WTC11 (cell line): Measurements from ENCODE around the gene SH3PXD2A. TPM values are rescaled to one million over a fixed set of nuclear protein-coding genes. Genes with fewer than 3 reads are reported as not detected.

ENCODE experiments used
- ATAC-seq: fragments of 200-7000 bp; cut with Tn5 transposase; 2 replicates; pipeline ENCODE4 v1.10.0; 2021; ENCODE audit warnings: mild to moderate bottlenecking, moderate library complexity
- CTCF ChIA-PET: fragments of 300-600 bp; sonication (Branson Sonifier 250); formaldehyde crosslinking; loops from one replicate; lab custom pipeline; 2021; ENCODE audit warnings: antibody characterized with exemption; lab: Charles Lee
- POLR2A ChIA-PET: fragments of 350-600 bp; sonication (Branson Sonifier 250); formaldehyde crosslinking; loops from one replicate; lab custom pipeline; 2021; ENCODE audit warnings: antibody characterized with exemption; lab: Charles Lee
- DNase-seq: peaks from one replicate; pipeline ENCODE4 v3.0.0; 2021; ENCODE audit warnings: low spot score
- H3K27ac Mint-ChIP-seq: 2 replicates; pipeline ENCODE4 v1.8.0; 2021; ENCODE audit warnings: mixed read lengths
- H3K27me3 Mint-ChIP-seq: 2 replicates; pipeline ENCODE4 v1.8.0; 2021; ENCODE audit warnings: low read depth, mild to moderate bottlenecking, moderate library complexity, mixed read lengths
- H3K36me3 Mint-ChIP-seq: 2 replicates; pipeline ENCODE4 v1.8.0; 2021; ENCODE audit warnings: mixed read lengths
- H3K4me1 Mint-ChIP-seq: 2 replicates; pipeline ENCODE4 v1.8.0; 2022; ENCODE audit warnings: mixed read lengths
- H3K4me3 Mint-ChIP-seq: 2 replicates; pipeline ENCODE4 v1.8.0; 2021; ENCODE audit warnings: mild to moderate bottlenecking, moderate library complexity, mixed read lengths
- H3K9me3 Mint-ChIP-seq: 2 replicates; pipeline ENCODE4 v1.8.0; 2021; ENCODE audit warnings: mixed read lengths
- CBFB ChIP-seq: sonication (generic); formaldehyde crosslinking; IDR thresholded peaks from 2 replicates; pipeline ENCODE4 v1.8.1; 2022; ENCODE audit warnings: mild to moderate bottlenecking, low read depth, missing genetic modification reagents
- CDX4 ChIP-seq: fragments of 250-450 bp; sonication (Bioruptor Pico); IDR thresholded peaks from 2 replicates; pipeline ENCODE4 v1.9.0; 2021; ENCODE audit warnings: moderate library complexity, mild to moderate bottlenecking, inconsistent platforms, borderline replicate concordance
- E2F1 ChIP-seq: sonication (generic); formaldehyde crosslinking; IDR thresholded peaks from 2 replicates; pipeline ENCODE4 v1.8.0; 2022; ENCODE audit warnings: mild to moderate bottlenecking, missing genetic modification reagents
- E2F4 ChIP-seq: sonication (generic); formaldehyde crosslinking; IDR thresholded peaks from 2 replicates; pipeline ENCODE4 v1.8.1; 2022; ENCODE audit warnings: low read depth, mild to moderate bottlenecking, moderate library complexity, missing genetic modification reagents, borderline replicate concordance
- E2F5 ChIP-seq: sonication (generic); formaldehyde crosslinking; IDR thresholded peaks from 2 replicates; pipeline ENCODE4 v1.8.1; 2022; ENCODE audit warnings: mild to moderate bottlenecking, moderate library complexity, missing genetic modification reagents
- ESRRA ChIP-seq: sonication (generic); formaldehyde crosslinking; IDR thresholded peaks from 2 replicates; pipeline ENCODE4 v1.8.1; 2022; ENCODE audit warnings: mild to moderate bottlenecking, missing genetic modification reagents, borderline replicate concordance
- ETV6 ChIP-seq: sonication (generic); formaldehyde crosslinking; IDR thresholded peaks from 2 replicates; pipeline ENCODE4 v1.8.1; 2022; ENCODE audit warnings: mild to moderate bottlenecking, missing genetic modification reagents
- GABPB1 ChIP-seq: sonication (generic); formaldehyde crosslinking; IDR thresholded peaks from 2 replicates; pipeline ENCODE4 v1.8.1; 2023; ENCODE audit warnings: mild to moderate bottlenecking, missing genetic modification reagents
- GRHL2 ChIP-seq: fragments of 250-450 bp; sonication (Bioruptor Pico); IDR thresholded peaks from 2 replicates; pipeline ENCODE4 v1.8.0; 2022; ENCODE audit warnings: mild to moderate bottlenecking, moderate library complexity; ENCODE audit not compliant: insufficient replicate concordance, severe bottlenecking
- KAT7 ChIP-seq: sonication (generic); formaldehyde crosslinking; IDR thresholded peaks from 2 replicates; pipeline ENCODE4 v1.8.1; 2023; ENCODE audit warnings: missing genetic modification reagents, mild to moderate bottlenecking, borderline replicate concordance
- NFATC4 ChIP-seq: fragments of 250-450 bp; sonication (Bioruptor Pico); IDR thresholded peaks from 2 replicates; pipeline ENCODE4 v1.9.0; 2021; ENCODE audit warnings: mild to moderate bottlenecking
- NR2C2 ChIP-seq: sonication (generic); formaldehyde crosslinking; IDR thresholded peaks from 2 replicates; pipeline ENCODE4 v1.8.0; 2022; ENCODE audit warnings: mild to moderate bottlenecking, missing genetic modification reagents
- OVOL2 ChIP-seq: fragments of 250-450 bp; sonication (Bioruptor Pico); IDR thresholded peaks from 2 replicates; pipeline ENCODE4 v1.9.0; 2021; ENCODE audit warnings: mild to moderate bottlenecking, borderline replicate concordance
- PRRX2 ChIP-seq: fragments of 250-450 bp; sonication (Bioruptor Pico); IDR thresholded peaks from 2 replicates; pipeline ENCODE4 v1.8.0; 2021; ENCODE audit warnings: mild to moderate bottlenecking
- TEAD1 ChIP-seq: sonication (generic); formaldehyde crosslinking; IDR thresholded peaks from 2 replicates; pipeline ENCODE4 v1.8.0; 2022; ENCODE audit warnings: mild to moderate bottlenecking, missing genetic modification reagents
- TP53 ChIP-seq: sonication (generic); formaldehyde crosslinking; IDR thresholded peaks from 2 replicates; pipeline ENCODE4 v1.8.1; 2023; ENCODE audit warnings: mild to moderate bottlenecking, missing genetic modification reagents
- ZNF121 ChIP-seq: sonication (generic); formaldehyde crosslinking; IDR thresholded peaks from 2 replicates; pipeline ENCODE4 v1.8.0; 2023; ENCODE audit warnings: missing genetic modification reagents
- ZNF263 ChIP-seq: sonication (generic); formaldehyde crosslinking; IDR thresholded peaks from 2 replicates; pipeline ENCODE4 v1.8.1; 2022; ENCODE audit warnings: low read depth, mild to moderate bottlenecking, moderate library complexity, missing genetic modification reagents
- ZNF317 ChIP-seq: sonication (generic); formaldehyde crosslinking; IDR thresholded peaks from 2 replicates; pipeline ENCODE4 v1.8.1; 2023; ENCODE audit warnings: low read depth, mild to moderate bottlenecking, moderate library complexity, missing genetic modification reagents, borderline replicate concordance
- ZNF423 ChIP-seq: fragments of 250-450 bp; sonication (Bioruptor Pico); IDR thresholded peaks from 2 replicates; pipeline ENCODE4 v2.1.2; 2022; ENCODE audit warnings: mild to moderate bottlenecking, moderate library complexity
- ZNF512 ChIP-seq: sonication (generic); formaldehyde crosslinking; IDR thresholded peaks from 2 replicates; pipeline ENCODE4 v1.8.1; 2022; ENCODE audit warnings: missing genetic modification reagents, borderline replicate concordance
- total RNA-seq: library from RNA; stranded (reverse); gene quantifications from 3 replicates; pipeline ENCODE4 v1.2.3, GENCODE V29; 2021

SH3PXD2A gene
- total RNA-seq, 1 experiment from 2014 or later = 15.7 TPM

- Mint-ChIP-seq H3K4me1 (peaks cover 6% of the 10 kb centered on the region), H3K27me3 (peaks cover 7% of the 10 kb centered on the region), H3K36me3 (peaks cover 8% of the 10 kb centered on the region), H3K27ac (no peak overlapping the region), H3K9me3 (peaks cover 3% of the 10 kb centered on the region), H3K4me3 (no peak overlapping the region)
- ChIA-PET POLR2A (no interaction called here), CTCF (interaction anchor here (1.4 to 1.6 kb wide), 3 partner anchors 83 to 112 kb away, joined by 3 to 14 read pairs (median 4); no protein-coding TSS in a partner anchor)
- ATAC-seq (no peak), DNase-seq (no peak)
- TF ChIP-seq GABPB1 (no peak), NR2C2 (no peak), KAT7 (CRISPR knock-in tag) (no peak), NFATC4 (CRISPR knock-in tag) (no peak), ZNF121 (CRISPR knock-in tag) (no peak), ZNF423 (CRISPR knock-in tag) (no peak), ESRRA (no peak), CBFB (no peak), TEAD1 (CRISPR knock-in tag) (no peak), E2F5 (CRISPR knock-in tag) (no peak), ZNF512 (CRISPR knock-in tag) (no peak)
Measured at GRCh38 chr10:103600956-103601569, 254.3 kb downstream of the SH3PXD2A start.

- Mint-ChIP-seq H3K4me3 (no peak overlapping the region), H3K27ac (no peak overlapping the region), H3K36me3 (0 out of 2 replicates have a peak, but pooled peaks cover 3% of the 10 kb centered on the region), H3K4me1 (peaks cover 7% of the 10 kb centered on the region), H3K27me3 (peaks cover 4% of the 10 kb centered on the region; the same call in 1 of the 2 replicates), H3K9me3 (no peaks in the 10 kb centered on the region)
- TF ChIP-seq PRRX2 (CRISPR knock-in tag) (no peak), GRHL2 (no peak), CDX4 (CRISPR knock-in tag) (no peak), ETV6 (CRISPR knock-in tag) (no peak), TP53 (CRISPR knock-in tag) (no peak), E2F1 (CRISPR knock-in tag) (no peak), OVOL2 (no peak), E2F4 (CRISPR knock-in tag) (no peak), ZNF263 (CRISPR knock-in tag) (no peak), NR2C2 (no peak), ZNF317 (CRISPR knock-in tag) (no peak), ESRRA (no peak)
- ATAC-seq = no peak
- no peak for DNase-seq
- POLR2A ChIA-PET = no interaction called here
- CTCF ChIA-PET = interaction anchor here (1.4 to 4.4 kb wide), 4 partner anchors 84 to 113 kb away, joined by 3 to 105 read pairs (median 9); no protein-coding TSS in a partner anchor
Measured at GRCh38 chr10:103600325-103600724, 255.1 kb downstream of the SH3PXD2A start.
